ENCODE results near the gene FIS1. TPM values are rescaled to one million over a fixed set of nuclear protein-coding genes. Genes with fewer than 3 reads are reported as not detected.

Gene FIS1
- total and polyA plus RNA-seq, 2 experiments from 2014 or later, result 130 to 131 TPM

DNA sequence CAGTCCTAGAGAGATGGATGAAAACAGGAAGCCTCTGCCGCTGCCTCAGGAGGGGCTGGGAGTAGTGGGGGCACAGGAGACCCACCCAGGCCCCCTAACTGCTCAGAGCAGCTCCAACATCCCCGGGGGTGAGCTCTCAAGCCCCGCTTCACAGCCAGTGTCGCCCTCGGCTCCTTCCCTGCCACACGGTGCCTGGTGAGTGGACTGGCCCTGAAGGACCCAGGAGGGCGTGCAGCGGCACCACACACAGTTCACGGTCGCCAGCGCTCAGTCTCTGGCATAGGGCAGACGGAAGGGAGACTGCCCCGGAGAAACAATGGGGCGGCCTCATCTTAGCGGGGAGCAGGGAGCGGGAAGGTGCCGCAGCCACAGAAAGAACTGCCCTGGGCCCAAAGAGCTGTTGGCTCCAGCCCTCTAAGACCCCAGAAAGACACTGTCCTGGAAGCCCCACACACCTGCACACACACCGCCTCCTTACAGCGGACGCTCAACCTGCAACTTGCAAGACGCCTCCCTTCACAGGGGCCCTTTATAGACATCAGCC is 8.5 kb downstream of the FIS1 start:
- no peaks in the 10 kb centered on the region for H3K9me2 ChIP-seq (ENCODE audit: insufficient read depth)
- Mint-ChIP-seq H3K9me3 (no peaks in the 10 kb centered on the region), H3K36me3 (ENCODE audit: low read depth) (peaks cover 14% of the 10 kb centered on the region), H3K4me1 (peaks cover 30% of the 10 kb centered on the region), H3K27me3 (ENCODE audit: insufficient read depth, low read depth, poor library complexity) (peaks cover 15% of the 10 kb centered on the region), H3K4me3 (no peak overlapping the region), H3K27ac (0 out of 2 replicates have a peak overlapping the region, but pooled peaks have one; percentile 59)
- no peak overlapping the region for H3K4me3 ChIP-seq
- H3K27me3 ChIP-seq (ENCODE audit: insufficient read depth), result no peaks in the 10 kb centered on the region
- no peak for DNase-seq (ENCODE audit: low spot score)
- no peaks in the 10 kb centered on the region; the same call in 1 of the 2 replicates for H4K20me1 ChIP-seq (replicated peaks; ENCODE audit: insufficient read depth)
- H3K79me2 ChIP-seq (replicated peaks; ENCODE audit: insufficient read depth), result no peaks in the 10 kb centered on the region
- peaks cover 30% of the 10 kb centered on the region for H3F3A ChIP-seq (replicated peaks; ENCODE audit: low read depth)
- H2AFZ ChIP-seq, result no peak overlapping the region
- peaks cover 43% of the 10 kb centered on the region for H3K4me1 ChIP-seq (ENCODE audit: insufficient read depth)
- no peak overlapping the region for H3K27ac ChIP-seq (ENCODE audit: low read depth)
- H3K4me2 ChIP-seq, result no peak overlapping the region
- no peak for ATAC-seq
- no peak for TF ChIP-seq EZH2 (IDR thresholded peaks at IDR 0.05; ENCODE audit: low read depth, unreplicated experiment)
- no peak for TF ChIP-seq REST (IDR thresholded peaks at IDR 0.05; ENCODE audit: unreplicated experiment)
- no peak for TF ChIP-seq STAT1 (IDR thresholded peaks at IDR 0.05; ENCODE audit: unreplicated experiment)
- TF ChIP-seq, protein P1, sequence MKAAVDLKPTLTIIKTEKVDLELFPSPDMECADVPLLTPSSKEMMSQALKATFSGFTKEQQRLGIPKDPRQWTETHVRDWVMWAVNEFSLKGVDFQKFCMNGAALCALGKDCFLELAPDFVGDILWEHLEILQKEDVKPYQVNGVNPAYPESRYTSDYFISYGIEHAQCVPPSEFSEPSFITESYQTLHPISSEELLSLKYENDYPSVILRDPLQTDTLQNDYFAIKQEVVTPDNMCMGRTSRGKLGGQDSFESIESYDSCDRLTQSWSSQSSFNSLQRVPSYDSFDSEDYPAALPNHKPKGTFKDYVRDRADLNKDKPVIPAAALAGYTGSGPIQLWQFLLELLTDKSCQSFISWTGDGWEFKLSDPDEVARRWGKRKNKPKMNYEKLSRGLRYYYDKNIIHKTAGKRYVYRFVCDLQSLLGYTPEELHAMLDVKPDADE (IDR thresholded peaks at IDR 0.05), result no peak
- no peak for TF ChIP-seq CREB1 (CRISPR knock-in tag; IDR thresholded peaks at IDR 0.05; ENCODE audit: low read depth)
- TF ChIP-seq, protein P2, sequence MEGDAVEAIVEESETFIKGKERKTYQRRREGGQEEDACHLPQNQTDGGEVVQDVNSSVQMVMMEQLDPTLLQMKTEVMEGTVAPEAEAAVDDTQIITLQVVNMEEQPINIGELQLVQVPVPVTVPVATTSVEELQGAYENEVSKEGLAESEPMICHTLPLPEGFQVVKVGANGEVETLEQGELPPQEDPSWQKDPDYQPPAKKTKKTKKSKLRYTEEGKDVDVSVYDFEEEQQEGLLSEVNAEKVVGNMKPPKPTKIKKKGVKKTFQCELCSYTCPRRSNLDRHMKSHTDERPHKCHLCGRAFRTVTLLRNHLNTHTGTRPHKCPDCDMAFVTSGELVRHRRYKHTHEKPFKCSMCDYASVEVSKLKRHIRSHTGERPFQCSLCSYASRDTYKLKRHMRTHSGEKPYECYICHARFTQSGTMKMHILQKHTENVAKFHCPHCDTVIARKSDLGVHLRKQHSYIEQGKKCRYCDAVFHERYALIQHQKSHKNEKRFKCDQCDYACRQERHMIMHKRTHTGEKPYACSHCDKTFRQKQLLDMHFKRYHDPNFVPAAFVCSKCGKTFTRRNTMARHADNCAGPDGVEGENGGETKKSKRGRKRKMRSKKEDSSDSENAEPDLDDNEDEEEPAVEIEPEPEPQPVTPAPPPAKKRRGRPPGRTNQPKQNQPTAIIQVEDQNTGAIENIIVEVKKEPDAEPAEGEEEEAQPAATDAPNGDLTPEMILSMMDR (conservative IDR thresholded peaks at IDR 0.05; ENCODE audit: low read depth in 2 of 2), result no peak
- TF ChIP-seq NANOG (IDR thresholded peaks at IDR 0.05; ENCODE audit: borderline replicate concordance), result no peak
- TF ChIP-seq ZNF331 (CRISPR knock-in tag; IDR thresholded peaks at IDR 0.05; ENCODE audit: low read depth), result no peak
- TF ChIP-seq JUNB (IDR thresholded peaks at IDR 0.05; ENCODE audit: unreplicated experiment), result no peak
- no peak for TF ChIP-seq ZNF114 (CRISPR knock-in tag; IDR thresholded peaks at IDR 0.05)
- TF ChIP-seq POLR2AphosphoS5 (IDR thresholded peaks at IDR 0.05; ENCODE audit: low read depth), result no peak
- TF ChIP-seq ZNF462 (CRISPR knock-in tag; IDR thresholded peaks at IDR 0.05), result no peak
- TF ChIP-seq EZH2phosphoT487 (IDR thresholded peaks at IDR 0.05; ENCODE audit: unreplicated experiment), result no peak
- H3K36me3 ChIP-seq (ENCODE audit: insufficient read depth), result no peaks in the 10 kb centered on the region
